GM10847 (cell line): ENCODE data around the gene KLHDC4.

Source experiments
- POLR2A ChIP-seq: IDR thresholded peaks from 2 replicates; pipeline ENCODE4 v1.6.1; 2011; ENCODE audit not compliant: insufficient read length; ENCODE audit errors: extremely low read depth

KLHDC4 gene

DNA sequence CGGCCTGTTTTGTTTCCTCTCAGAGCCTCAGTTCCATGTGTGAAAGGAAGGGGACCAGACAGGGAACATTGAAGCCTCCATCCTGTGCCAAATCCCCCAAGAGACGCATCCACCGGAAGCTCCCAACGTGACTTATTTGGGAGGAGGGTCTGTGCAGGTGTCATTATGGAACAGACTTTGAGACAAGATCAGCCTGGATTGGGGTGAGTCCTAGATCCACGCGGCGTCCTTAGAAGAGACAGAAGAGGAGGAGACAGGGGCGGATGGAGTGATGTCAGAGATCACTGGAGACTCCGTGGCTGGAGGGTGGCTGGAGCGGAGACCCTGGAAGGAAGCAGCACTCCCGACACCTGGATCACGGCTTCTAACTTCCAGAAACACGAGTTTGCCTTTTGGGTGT lies 80.0 kb downstream of the KLHDC4 start:
- TF ChIP-seq POLR2A: no peak

DNA sequence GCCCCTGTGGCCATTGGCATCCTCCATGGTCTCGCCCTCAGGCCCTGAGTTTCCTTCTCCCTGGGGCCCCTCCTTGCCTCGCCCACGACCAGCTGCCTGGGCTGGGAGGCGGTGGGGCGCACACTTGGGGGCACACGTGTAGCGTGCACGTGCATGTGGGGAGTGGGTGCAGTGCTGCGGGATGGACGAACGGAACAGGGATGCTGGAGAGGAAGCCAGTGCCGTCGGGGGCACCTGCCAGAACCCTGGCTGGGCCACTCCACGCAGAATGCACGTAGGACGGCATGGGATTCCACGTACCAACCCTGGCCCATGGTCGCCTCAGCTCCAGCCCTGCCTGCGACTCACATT lies 80.4 kb downstream of the KLHDC4 start:
- no peak for TF ChIP-seq POLR2A

GRCh38 chr16:87684711-87685404 lies 80.9 kb downstream of the KLHDC4 start:
- TF ChIP-seq POLR2A: no peak

GRCh38 chr16:87684106-87684677 lies 81.6 kb downstream of the KLHDC4 start:
- no peak for TF ChIP-seq POLR2A

GRCh38 chr16:87682852-87683399 lies 82.9 kb downstream of the KLHDC4 start:
- no peak for TF ChIP-seq POLR2A

DNA sequence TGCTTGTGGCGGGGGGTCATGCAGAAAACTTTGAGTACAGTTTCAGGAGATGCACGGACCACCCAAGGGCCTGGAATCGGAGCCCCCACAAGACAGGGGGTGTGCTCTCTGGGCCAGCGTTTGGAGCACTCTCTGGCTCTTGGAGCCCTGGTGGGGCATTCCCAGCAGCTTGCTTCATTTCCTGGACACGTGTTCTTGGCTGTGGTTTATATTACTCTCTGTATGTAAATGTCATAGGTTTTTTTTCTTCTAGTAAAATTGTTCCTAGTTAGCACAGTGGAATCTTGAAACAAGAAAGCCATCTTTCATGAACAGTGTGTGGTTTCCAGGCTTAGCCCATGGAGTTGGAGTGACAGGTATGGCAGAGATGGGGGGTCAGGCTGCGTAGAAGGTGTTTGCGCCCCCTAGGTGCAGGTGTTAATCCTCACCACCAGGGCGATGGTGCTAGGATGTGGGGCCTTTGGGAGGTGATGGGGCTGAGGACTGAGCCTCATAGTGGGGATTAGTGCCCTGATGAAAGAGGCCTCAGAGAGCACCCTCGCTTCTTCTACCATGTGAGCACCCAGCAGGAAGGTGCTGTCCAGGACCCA lies 83.7 kb downstream of the KLHDC4 start:
- no peak for TF ChIP-seq POLR2A

DNA sequence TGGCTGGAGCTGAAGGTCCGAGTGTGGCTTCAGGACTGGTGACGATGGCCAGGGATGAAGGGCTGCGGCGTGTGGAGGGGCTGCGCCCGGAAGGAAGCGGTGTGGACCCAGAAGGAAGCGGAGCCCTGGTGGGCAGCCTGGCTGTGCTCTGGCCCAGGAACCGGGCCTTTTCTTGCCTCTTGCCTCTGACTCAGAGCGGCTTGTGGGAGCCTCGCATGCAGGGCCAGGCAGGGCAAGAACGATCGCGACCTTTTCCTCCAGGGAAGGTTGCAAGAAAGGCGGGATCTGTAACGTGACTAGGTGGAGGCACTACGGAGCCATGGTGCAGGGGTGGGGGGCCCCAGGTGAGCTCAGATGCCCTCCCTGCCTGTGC lies 85.5 kb downstream of the KLHDC4 start:
- no peak for TF ChIP-seq POLR2A

- no peak for TF ChIP-seq POLR2A
Observed at GRCh38 chr16:87679593-87680271, 86.1 kb downstream of the KLHDC4 start.

DNA sequence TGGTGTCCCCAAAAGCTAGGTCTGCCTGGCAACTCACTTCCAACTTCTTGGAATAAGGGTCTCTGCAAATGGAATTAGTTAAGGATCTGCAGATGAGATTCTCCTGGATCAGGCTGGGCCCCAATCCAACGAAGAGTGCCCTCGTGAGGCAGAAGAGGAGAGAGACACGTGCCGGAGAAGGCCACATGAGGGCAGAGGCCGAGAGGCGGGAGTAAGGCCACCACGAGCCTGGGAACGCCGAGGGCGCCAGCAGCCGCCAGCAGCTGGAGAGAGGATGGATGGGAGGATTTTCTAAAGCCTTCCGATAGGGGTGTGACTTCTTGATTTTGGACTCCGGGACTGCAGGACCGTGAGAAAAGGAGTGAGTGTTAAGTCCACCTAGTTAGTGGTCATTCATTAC lies 87.2 kb downstream of the KLHDC4 start:
- no peak for TF ChIP-seq POLR2A

DNA sequence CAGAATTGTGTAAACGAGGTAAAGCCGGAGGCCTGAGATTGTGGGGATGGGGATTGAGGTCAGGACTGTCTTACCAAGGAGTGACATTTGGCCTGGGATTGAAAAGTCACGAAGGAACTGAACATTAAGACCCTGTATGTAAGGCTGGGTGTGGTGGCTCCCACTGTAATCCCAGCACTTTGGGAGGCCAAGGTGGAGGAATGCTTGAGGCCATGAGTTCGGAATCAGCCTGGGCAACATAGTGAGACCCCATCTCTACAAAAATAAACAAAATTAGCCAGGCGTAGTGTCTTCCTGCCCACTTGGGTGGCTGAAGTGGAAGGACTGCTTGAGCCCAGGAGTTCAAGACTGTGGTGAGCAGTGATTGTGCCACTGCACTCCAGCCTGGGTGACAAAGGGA lies 88.0 kb downstream of the KLHDC4 start:
- no peak for TF ChIP-seq POLR2A

DNA sequence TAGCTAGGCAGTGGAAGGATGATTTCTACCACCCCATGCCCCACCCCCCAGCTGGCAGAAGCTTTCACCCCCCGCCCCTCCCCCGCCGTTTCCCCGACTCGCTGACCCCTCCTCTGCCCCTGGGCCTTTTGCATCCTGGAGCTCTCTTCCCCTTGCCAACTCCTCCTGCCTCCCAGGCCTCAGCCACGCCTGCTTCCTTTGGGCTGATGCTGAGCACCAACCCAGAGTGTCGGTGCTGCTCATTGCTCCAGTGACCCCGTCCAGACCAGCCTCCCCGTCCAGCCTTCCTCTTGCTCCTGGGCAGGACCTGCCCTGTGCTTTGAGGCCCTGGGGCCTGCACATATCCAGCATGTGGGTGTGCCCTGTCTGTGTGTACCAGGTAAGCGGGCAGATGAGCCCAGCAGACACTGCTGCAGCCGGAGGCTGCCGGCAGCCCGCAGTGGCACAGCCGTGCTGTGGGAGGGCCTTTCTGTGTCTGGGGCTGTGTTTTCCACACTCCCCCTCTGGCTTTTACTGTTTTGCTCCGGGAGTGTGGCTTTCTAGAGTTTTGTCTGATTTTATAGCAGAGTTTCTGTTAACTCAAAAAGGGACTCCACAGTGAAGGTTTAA lies 90.6 kb downstream of the KLHDC4 start:
- no peak for TF ChIP-seq POLR2A

DNA sequence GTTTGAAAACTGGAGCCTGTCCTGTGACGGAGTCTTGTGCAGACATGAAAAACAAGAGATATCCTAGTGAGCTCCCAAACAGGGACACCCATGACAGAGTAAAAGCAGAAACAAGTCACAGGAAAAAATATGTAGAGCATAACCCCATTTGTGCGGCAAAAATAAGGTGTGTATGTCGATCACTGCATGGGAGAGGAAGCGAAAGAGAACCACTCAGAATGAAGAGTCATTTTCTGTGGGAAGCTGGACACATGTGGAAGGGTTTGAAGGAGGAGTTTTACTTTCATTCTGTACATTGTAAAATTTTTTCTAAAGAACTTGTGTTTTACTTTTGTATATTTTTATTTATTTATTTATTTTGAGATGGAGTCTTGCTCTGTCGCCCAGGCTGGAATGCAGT lies 91.4 kb downstream of the KLHDC4 start:
- TF ChIP-seq POLR2A: no peak

DNA sequence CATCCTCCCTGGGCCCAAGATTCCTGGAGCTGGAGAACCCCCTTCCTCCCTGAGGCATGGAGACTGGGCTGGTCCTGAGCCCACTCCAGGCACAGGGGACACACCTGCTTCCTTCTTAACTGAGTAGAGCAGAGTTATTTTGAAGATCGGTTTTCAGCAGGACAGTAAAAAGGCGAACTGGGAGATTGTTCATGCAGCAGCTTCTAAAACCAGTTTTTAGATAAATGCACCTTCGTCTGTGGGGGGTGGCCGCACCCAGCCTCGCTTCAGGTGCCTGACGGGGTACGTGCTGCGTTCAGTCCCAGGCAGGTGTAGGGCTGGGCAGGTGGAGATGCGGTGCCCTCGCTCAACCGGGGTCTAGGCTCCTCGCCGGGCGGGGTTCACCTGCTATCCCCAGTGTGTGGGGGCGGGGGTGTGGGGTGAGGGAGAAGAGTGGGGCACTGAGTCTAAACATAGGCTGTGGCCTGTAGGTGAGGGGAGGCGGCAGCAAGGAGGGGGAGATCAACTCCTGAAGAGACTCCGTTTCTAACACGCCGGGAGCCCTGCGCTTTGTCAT lies 94.0 kb downstream of the KLHDC4 start:
- no peak for TF ChIP-seq POLR2A

DNA sequence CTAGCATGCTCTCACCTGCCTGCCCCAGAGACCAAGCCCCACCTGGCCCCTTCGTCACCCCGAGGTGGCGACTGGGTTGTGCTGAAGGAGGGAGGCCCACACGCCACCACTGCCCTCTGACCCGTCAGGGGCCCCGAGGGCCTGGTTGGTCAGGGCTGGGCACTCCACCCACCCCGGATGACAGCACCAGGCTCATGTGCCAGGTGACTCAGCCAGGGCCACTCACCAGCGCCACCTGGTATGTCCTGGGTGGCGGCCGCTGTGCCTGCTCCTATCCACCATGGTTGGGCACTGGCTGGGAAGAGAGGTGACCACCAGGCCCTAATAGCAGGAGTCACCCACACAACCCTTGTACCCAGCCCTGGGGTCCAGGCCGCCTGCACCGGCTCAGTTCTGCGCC lies 94.6 kb downstream of the KLHDC4 start:
- TF ChIP-seq POLR2A: no peak

DNA sequence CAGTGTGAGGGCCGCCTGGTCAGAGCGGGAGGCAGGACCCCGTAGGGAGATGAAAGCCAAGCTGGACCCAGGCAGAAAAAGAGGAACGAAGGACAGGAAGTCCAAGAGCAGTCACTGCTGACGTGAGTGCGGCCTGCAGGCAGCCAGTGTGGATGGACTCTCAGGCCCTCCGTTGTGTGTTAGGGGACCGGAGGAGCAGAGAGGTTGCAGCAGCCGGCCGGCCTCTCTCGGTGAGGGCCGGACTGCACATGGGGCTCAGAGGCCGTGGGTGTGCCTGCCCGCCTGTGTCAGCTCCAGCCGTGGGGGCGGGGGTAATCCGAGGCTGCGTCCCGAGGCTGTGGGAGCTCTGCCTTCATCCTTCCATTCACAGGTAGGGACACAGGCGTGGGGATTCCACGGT lies 96.1 kb downstream of the KLHDC4 start:
- TF ChIP-seq POLR2A: no peak
